Progenitor cell of endocrine pancreas (in vitro differentiated cells): Measurements from ENCODE around the gene ABCD2. TPM values are rescaled to one million over a fixed set of nuclear protein-coding genes. Genes with fewer than 3 reads are reported as not detected.
"Not testable (repeated sequence)": the region's sequence is repeated elsewhere in the genome, so short reads cannot be mapped to it uniquely, and the experiment has no call there.

Source experiments
- DNase-seq: peaks from one replicate; pipeline ENCODE4 v3.0.0; 2021; ENCODE audit warnings: low spot score; ENCODE audit not compliant: unreplicated experiment
- H3K27ac Mint-ChIP-seq: 2 replicates; pipeline ENCODE4 v1.8.0; 2021; ENCODE audit warnings: mild to moderate bottlenecking, moderate library complexity, mixed read lengths
- H3K27me3 Mint-ChIP-seq: 2 replicates; pipeline ENCODE4 v1.8.0; 2021; ENCODE audit warnings: mixed read lengths
- H3K36me3 Mint-ChIP-seq: 2 replicates; pipeline ENCODE4 v1.8.0; 2022; ENCODE audit warnings: mixed read lengths; ENCODE audit not compliant: insufficient read depth
- H3K4me1 Mint-ChIP-seq: 2 replicates; pipeline ENCODE4 v1.8.0; 2021; ENCODE audit warnings: low read depth, mixed read lengths
- H3K4me3 Mint-ChIP-seq: 2 replicates; pipeline ENCODE4 v1.8.0; 2021; ENCODE audit warnings: low read depth, mild to moderate bottlenecking, moderate library complexity, mixed read lengths
- H3K9me3 Mint-ChIP-seq: 2 replicates; pipeline ENCODE4 v1.8.0; 2021; ENCODE audit warnings: low read depth, mixed read lengths
- CTCF ChIP-seq: fragments of 200-600 bp; sonication (generic); IDR thresholded peaks from one replicate; pipeline ENCODE4 v1.5.0; 2021; ENCODE audit warnings: antibody characterized with exemption, mild to moderate bottlenecking; ENCODE audit not compliant: unreplicated experiment
- total RNA-seq: library from RNA; stranded (reverse); gene quantifications from 2 replicates; pipeline ENCODE4 v1.2.1, GENCODE V29; 2021

The ABCD2 gene
- total RNA-seq, 1 donor from 2014 or later = not detected

DNA sequence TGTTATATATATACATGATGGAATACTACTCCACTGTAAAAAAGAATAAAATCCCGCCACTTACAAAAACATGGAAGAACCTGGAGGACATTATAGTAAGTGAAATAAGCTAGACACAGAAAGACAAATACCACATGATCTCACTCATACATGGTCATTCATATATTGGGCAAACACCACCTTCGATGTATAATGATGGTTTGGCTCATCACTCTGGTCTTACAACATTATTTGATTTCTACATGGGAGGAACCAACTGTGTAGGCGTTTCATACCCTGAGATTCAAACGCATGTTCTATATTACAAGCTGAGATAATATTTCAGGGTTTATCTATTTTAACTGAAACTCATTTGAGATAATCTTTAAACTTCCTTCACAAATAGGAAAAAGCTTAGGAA is 48.3 kb downstream of the ABCD2 start:
- Mint-ChIP-seq H3K4me1 (no peaks in the 10 kb centered on the region), H3K27me3 (peaks cover 3% of the 10 kb centered on the region), H3K9me3 (peaks cover 11% of the 10 kb centered on the region), H3K36me3 (no peaks in the 10 kb centered on the region), H3K4me3 (no peak overlapping the region), H3K27ac (no peak overlapping the region)
- DNase-seq = no peak
- no peak for TF ChIP-seq CTCF

- H3K27ac Mint-ChIP-seq = no peak overlapping the region
- TF ChIP-seq CTCF = no peak
- DNase-seq = no peak
- H3K9me3 Mint-ChIP-seq = peaks cover 9% of the 10 kb centered on the region
- H3K4me1 Mint-ChIP-seq = no peaks in the 10 kb centered on the region
- no peaks in the 10 kb centered on the region for H3K27me3 Mint-ChIP-seq
- H3K4me3 Mint-ChIP-seq = no peak overlapping the region
- no peaks in the 10 kb centered on the region for H3K36me3 Mint-ChIP-seq
Measured at GRCh38 chr12:39553476-39553875, 66.1 kb downstream of the ABCD2 start.

DNA sequence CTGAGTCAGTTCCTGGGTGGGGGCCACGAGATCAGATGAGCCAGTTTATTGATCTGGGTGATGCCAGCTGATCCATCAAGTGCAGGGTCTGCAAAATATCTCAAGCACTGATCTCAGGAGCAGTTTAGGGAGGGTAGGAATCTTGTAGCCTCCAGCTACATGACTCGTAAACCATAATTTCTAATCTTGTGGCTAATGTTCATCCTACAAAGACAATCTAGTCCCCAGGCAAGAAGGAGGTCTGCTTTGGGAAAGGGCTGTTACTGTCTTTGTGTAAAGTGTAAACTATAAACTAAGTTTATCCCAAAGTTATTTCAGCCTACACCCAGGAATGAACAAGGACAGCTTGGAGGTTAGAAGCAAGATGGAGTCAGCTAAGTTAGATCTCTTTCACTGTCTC is 75.4 kb downstream of the ABCD2 start:
- not testable (repeated sequence) for H3K36me3 Mint-ChIP-seq, H3K27ac Mint-ChIP-seq, DNase-seq, H3K9me3 Mint-ChIP-seq, H3K27me3 Mint-ChIP-seq, H3K4me1 Mint-ChIP-seq, H3K4me3 Mint-ChIP-seq

- no peak overlapping the region for H3K27ac Mint-ChIP-seq
- no peak for TF ChIP-seq CTCF
- H3K27me3 Mint-ChIP-seq = no peaks in the 10 kb centered on the region
- H3K36me3 Mint-ChIP-seq = no peaks in the 10 kb centered on the region
- no peak for DNase-seq
- no peaks in the 10 kb centered on the region for H3K4me1 Mint-ChIP-seq
- no peak overlapping the region for H3K4me3 Mint-ChIP-seq
- no peaks in the 10 kb centered on the region for H3K9me3 Mint-ChIP-seq
Measured at GRCh38 chr12:39541471-39541870, 78.1 kb downstream of the ABCD2 start.

DNA sequence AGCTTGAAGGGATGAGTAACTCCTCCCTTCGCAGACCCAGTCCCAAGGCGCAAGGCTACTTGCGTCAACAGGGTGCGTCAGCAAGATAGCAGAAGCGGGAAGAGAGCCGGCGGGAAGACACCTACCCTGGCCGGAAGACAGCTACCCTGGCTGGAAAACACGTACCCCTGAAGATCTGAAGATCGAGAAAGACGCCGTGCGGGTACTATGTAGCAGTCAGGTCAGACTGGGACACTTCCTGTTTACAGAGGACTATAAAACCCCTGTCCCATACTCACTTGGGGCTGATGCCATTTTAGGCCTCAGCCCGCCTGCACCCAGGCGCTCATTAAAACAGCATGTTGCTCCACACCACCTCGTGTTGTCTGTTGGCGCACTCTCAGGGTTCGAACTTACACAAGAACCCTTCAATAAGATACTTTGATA is 80.9 kb downstream of the ABCD2 start:
- Mint-ChIP-seq H3K27me3 (no peaks in the 10 kb centered on the region), H3K4me1 (no peaks in the 10 kb centered on the region), H3K9me3 (no peaks in the 10 kb centered on the region), H3K4me3 (no peak overlapping the region), H3K27ac (no peak overlapping the region), H3K36me3 (no peaks in the 10 kb centered on the region)
- no peak for TF ChIP-seq CTCF
- DNase-seq = no peak

- H3K4me1 Mint-ChIP-seq = no peaks in the 10 kb centered on the region
- DNase-seq = no peak
- no peaks in the 10 kb centered on the region for H3K27me3 Mint-ChIP-seq
- TF ChIP-seq CTCF = no peak
- H3K9me3 Mint-ChIP-seq = no peaks in the 10 kb centered on the region
- H3K36me3 Mint-ChIP-seq = no peaks in the 10 kb centered on the region
- H3K27ac Mint-ChIP-seq = no peak overlapping the region
- H3K4me3 Mint-ChIP-seq = no peak overlapping the region
Measured at GRCh38 chr12:39533951-39534350, 85.7 kb downstream of the ABCD2 start.
